GM21360 (cell line): Measurements from ENCODE around the gene NPLOC4.
"Not testable (repeated sequence)": the region's sequence is repeated elsewhere in the genome, so short reads cannot be mapped to it uniquely, and the experiment has no call there.

ENCODE experiments used
- ATAC-seq: cut with Tn5 transposase; IDR thresholded peaks from one replicate; pipeline ENCODE4 v1.9.1; 2021; ENCODE audit warnings: mild to moderate bottlenecking, moderate library complexity; ENCODE audit not compliant: unreplicated experiment

NPLOC4 gene

DNA sequence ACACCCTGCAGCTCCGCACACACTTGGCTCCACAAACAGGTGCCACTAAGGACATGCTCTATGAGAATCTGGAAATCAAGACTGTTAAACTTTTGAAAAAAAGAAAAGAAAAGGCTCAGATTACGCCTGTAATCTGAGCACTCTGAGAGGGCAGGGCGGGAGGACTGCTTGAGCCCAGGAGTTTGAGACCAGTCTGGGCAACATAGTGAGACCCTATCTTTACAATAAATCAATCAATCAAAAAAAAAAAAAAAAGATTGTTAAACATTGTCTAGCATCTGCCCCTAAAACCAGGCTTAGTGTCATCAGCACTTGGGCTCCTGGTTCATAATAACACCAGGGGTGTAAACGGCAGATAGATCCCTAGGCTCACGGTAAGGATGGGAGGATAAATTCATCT, 47.3 kb downstream of the NPLOC4 start:
- ATAC-seq = no peak

DNA sequence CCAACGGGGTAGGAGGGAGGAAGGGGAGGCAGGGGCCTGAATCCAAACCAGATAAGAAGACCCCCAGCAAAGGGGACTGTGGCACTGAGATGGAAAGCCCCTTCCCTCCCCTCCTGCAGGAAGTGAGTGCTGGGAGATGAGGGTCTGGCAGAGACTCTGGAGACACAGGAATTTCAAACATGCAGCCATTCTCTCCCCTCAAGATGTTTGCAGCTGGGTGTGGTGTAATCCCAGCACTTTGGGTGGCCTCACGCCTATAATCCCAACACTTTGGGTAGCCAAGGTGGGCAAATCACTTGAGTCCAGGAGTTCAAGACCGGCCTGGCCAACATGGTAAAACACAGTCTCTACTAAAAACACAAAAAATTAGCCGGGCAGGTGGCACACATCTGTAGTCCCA, 50.8 kb downstream of the NPLOC4 start:
- no peak for ATAC-seq

DNA sequence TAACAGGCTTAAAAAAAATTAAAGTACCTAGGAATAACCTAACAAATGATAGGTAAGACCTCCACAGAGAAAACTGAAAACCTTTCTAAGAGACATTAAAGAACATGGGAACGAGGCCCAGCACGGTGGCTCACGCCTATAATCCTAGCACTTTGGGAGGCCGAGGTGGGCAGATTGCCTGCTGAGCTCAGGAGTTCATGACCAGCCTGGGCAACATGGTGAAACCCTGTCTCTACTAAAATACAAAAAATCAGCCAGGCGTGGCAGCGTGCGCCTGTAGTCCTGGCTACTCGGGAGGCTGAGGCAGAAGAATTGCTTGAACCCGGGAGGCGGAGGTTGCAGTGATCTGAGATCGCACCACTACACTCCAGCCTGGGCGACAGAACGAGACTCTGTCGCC, 52.1 kb downstream of the NPLOC4 start:
- ATAC-seq = not testable (repeated sequence)

DNA sequence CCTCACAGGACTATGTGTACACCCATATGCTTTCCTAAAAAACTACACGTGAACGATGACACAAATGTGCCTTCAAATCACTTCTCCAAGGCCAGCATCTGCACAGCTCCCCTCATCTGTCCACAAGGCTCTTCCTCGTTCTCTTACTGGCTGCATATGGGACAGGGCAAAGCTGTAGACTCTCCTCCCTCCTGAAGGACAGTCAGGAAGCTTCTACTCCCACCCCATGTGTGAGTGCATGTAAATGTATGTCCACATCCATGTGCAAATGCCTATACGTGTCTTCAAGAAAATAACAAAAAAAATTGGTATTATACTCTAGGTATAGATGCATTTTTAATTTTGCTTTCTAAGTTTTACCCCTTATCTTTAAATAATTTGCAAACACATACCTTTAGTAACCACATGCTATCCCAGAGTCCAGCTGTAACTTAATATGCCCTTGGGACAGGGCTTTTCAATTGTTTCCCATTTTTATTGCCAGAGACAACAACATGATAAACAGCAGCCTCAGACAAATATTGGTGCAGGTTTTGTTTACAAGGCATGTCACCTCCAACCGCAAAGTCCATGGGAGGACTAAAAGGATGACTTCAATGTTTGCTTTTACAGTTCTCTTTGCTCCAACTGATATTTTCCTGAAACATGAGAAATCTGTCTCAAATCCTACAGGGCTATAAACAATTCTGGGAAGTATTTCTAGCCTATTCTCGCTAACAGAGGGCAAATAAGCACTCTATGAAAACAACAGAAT, 53.1 kb downstream of the NPLOC4 start:
- no peak for ATAC-seq

- no peak for ATAC-seq
These were observed 54.2 kb downstream of the NPLOC4 start for GRCh38 chr17:81582749-81583148.

- no peak for ATAC-seq
These were observed 54.6 kb downstream of the NPLOC4 start for GRCh38 chr17:81582341-81582740.

DNA sequence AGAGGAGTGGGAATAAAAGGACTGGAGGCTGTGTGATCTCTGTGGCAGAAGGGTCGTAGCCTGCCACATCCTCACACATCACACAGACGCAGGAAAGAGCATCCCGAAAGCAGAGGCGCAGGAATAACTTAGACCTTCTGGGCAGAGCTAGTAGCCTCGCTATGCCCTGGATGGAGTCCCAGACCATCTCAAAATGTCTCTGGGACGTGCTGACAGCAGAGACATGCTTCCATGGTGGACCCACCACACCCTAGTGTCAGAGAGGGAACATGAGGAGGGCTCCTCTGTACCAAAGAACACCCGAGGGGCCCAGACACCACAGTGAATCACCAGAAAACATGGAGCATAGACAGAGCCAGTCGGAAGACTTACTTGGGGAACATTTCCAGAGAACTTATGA, 55.2 kb downstream of the NPLOC4 start:
- no peak for ATAC-seq

GRCh38 chr17:81580481-81580880, 56.4 kb downstream of the NPLOC4 start:
- no peak for ATAC-seq

DNA sequence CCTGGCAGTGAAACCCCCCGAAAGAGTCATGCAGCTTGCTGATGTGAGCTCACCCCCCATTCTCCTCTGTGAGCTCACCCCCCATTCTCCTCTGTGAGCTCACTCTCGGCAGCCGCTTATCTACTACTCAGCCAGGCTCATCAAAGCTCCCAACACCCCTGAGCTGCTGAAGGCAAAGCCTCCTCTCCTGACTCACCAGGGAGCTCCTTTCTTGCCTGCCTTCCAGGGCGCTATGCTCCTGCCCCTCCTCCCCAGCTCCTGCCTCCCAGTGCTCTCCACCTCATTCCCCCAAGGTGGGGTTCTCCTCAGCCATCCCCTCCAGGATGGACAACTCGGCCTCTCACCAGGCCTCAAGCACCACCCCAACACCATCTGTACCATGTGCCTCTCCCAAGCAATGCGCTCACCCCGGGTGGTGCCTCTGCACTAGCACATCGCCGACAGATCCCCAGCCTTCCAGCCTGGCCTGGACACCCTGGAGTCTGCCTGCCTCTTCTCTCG, 57.0 kb downstream of the NPLOC4 start:
- ATAC-seq = no peak

DNA sequence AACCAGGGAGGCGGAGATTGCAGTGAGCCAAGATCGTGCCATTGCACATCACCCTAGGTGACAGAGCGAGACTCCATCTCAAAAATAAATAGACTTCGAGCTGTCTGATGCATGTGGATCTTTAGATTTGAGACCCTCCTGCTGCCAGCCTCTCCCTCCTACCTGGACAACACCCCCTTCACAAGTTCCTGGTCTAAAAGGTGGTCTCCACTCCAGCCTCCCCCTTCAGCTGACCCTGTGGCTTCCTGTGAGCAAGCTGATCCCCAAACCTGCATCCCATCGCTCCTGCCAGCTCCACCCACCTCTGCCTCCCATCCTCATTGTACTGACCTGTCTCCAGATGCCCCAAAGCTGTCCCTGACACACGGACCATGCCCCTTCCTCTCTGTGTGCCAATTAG, 57.6 kb downstream of the NPLOC4 start:
- ATAC-seq = no peak

DNA sequence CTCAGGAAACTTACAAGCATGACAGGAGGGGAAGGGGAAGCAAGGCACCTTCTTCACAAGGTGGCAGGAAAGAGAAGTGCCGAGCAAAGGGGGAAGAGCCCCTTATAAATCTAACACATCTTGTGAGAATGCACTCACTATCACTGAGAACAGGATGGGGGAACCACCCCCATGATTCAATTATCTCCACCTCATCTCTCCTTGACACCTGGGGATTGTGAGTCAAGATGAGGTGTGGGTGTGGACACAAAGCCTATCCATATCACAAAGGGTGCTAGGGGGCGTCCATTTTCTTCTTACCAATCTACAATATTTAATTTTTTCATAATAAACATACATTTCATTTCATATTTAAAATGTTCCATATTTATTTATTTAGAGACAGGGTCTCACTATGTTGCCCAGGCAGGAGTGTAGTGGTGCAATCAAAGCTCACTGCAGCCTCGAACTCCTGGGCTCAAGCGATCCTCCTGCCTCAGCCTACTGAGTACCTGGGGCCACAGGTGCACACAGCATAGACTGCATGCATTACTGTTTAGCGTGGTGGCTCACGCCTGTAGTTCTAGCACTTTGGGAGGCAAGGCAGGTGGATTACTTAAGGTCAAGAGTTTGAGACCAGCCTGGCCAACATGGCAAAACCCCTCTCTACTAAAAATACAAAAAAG, 58.2 kb downstream of the NPLOC4 start:
- no peak for ATAC-seq

DNA sequence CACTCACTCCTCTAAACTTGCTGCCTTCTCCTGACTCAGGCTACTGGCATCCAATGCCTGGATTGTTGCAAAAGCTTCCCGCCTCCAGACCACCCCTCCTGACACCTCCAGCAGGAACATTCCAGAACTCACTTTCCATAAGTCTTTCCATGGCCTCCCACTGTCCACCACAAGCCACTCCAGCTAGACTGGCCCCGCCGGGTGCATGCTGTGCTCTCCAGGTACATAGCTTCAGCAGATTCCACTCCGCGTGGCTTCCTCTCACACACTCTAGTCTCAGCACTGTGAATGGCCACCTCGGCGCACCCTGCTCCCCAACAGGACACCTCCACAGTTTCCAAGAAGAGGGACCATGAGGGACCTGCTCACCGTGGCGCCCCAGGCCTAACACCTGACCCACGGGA, 58.9 kb downstream of the NPLOC4 start:
- ATAC-seq = no peak

GRCh38 chr17:81577278-81578000, 59.5 kb downstream of the NPLOC4 start:
- no peak for ATAC-seq

DNA sequence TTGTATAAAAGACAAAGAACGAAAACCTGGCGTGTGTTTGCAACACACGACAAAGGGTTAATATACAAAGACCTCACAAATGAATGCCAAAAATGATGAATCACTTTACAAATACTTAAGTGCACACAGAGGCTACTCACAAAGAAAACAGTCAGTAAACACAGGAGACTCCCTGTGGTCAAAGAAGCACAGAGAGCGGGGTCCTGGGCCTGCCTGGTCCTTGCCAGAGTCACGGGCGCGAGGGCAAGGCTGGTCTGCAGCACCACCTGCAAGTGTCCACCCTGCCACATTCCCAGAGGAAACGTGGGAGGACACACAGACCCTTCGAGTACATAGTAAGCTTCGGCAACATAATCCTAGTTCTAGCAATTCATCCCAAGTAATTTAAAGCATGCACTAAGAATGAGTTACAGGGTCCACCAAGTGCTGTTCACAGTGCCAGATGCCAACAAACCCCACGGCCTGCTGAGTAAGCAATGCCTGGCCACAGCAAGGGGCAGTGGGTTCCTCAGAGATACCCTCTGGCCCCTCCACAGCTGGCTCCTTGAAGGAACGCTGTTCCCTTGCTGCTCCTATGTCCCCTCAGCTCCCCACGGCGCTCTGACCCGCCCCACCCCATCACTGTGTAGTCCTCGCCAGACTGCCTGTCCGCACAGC, 60.2 kb downstream of the NPLOC4 start:
- no peak for ATAC-seq

DNA sequence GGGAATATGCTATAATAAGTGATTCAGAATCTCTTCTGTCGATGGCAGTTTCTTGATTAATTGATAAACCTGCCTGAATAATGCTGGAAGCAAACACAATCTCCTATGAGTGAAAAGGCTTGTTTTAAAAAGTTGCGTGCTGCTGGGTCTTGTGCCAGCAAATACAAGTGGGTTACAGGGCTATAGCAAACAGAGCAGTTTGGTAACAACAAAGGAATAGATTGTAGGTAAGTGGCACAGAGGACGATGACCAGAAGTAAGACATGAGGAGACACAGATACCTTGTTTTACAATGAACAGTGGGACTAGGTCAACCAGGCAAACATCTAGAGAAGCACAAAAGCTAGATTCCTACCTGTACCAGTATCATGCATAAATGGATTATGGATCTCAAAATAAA, 61.1 kb downstream of the NPLOC4 start:
- ATAC-seq = no peak

DNA sequence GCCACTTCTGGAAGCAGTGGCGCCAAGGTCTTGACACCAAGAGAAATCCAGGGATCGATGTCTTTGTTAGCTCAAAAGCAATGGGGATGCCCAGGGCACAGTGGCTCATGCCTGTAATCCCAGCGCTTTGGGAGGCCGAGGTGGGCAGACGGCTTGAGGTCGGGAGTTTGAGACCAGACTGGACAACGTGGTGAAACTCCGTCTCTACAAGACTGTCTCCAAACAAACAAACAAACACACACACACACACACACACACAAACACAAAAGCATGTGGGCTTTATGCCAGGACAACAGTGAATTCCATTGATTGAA, 62.3 kb downstream of the NPLOC4 start:
- ATAC-seq = no peak

DNA sequence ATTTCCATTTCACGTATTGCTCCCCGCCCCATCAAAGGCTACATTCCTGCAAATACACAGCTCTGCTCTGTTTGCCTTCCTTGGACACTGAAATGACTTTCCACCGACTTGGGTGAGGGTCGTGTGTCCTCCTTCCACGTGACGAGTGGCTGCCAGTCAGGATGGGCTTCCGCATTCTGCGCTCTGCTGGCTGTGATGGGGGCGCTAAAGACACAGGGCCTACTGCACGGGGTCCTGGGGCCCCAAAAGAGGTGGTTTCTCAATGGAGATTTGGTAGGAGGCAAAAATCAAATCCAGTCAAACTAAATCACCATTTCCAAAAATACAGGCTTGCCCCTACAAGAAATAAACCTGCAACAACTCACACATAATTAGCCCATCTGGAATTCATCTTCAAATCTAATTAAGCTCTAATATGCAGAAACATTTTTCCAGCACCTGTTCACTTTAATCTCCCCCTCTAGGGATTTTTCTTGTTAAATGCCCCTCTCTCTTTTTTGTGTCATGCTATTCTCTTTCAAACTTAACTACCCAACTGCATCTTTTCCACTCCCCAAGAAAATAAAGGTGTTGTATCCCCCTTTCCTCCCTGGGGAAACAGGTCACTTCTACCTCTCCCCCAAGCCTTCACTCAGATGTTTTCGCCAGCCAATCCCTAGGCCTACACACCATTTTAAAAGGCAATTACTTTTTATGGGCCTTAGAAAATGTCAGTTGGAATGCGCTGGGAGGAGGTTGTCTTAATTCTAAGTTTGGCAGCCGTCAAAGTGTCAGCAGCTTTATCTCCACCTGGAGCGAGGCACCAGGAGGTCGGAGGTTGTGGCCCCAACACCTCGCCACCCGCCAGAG, 62.9 kb downstream of the NPLOC4 start:
- ATAC-seq = no peak

DNA sequence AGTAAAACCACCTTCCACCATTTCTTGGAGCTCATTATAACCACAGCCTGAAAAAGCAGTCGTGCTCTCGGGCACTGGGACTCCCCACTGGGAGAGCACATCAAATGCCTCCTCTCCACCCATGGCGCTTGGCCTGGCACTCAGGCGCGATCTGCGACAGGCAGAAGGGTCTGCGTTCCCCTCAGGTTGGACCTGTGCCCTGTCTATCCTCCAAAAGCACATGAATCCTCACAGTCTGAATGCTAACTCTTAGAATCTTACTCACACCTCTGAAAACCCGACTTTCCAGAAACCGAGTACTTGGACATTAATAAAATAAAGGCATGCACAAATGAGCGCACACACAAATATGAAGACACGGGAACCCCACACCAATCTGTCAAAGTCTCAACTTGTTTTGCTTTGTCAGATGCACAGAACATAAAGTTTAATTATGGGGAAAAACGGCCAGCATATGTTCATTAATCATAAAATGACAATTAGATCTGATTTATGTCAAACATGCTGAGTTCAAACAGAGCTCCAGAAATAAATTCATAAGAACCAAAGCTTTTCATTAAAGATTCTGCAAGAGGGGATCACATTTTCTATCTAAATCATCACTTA, 64.2 kb downstream of the NPLOC4 start:
- ATAC-seq = no peak

DNA sequence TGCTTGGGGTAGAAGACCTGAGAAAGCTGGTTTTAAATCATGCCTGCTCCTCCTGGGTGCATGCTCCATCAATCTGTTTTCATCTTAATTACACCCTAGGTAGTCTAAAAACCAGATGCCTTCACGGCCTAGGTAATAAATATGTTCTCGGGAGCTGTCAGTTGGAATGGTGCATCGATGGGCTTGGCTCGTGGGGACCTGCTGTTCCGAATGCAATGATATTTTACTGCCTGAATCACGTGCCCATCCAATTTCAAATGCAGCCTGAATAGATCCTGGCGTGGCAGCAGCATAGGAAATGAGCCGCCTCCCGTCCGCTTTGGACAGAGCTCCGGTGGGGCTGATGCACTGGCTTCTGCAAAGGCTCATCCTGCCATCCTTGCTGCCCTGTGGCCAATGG, 65.9 kb downstream of the NPLOC4 start:
- no peak for ATAC-seq

- no peak for ATAC-seq
These were observed 66.9 kb downstream of the NPLOC4 start for GRCh38 chr17:81569986-81570514.
